ENCODE data around the gene ZNF22. TPM values are rescaled to one million over a fixed set of nuclear protein-coding genes. Genes with fewer than 3 reads are reported as not detected.
"Not testable (repeated sequence)": the region's sequence is repeated elsewhere in the genome, so short reads cannot be mapped to it uniquely, and the experiment has no call there.

ZNF22 gene
- total RNA-seq, 2 donors from 2014 or later, result 34.8 to 44.0 TPM

- Mint-ChIP-seq H3K4me1 (ENCODE audit: low read depth) (peaks cover 14% of the 10 kb centered on the region), H3K36me3 (ENCODE audit: insufficient read depth in 2 of 2) (peaks cover 11 to 32% of the 10 kb centered on the region in 2 donors), H3K27me3 (ENCODE audit: low read depth) (no peaks in the 10 kb centered on the region), H3K4me3 (no peak overlapping the region), H3K27ac (no peak overlapping the region), H3K9me3 (peaks cover 3 to 5% of the 10 kb centered on the region in 2 donors)
- ATAC-seq (replicated peaks in 1 of 2) (no peak), DNase-seq (no peak)
These were observed 5.7 kb downstream of the ZNF22 start for GRCh38 chr10:45006276-45007030.

- ATAC-seq (replicated peaks in 1 of 2) (peak; percentile 59 to 71), DNase-seq (peak in 1 of 2 donors; percentile 29)
- H3K27me3 Mint-ChIP-seq (ENCODE audit: low read depth), result no peaks in the 10 kb centered on the region
- H3K27ac Mint-ChIP-seq, result no peak overlapping the region
- peaks cover 3 to 5% of the 10 kb centered on the region in 2 donors for H3K9me3 Mint-ChIP-seq
- H3K36me3 Mint-ChIP-seq (ENCODE audit: insufficient read depth in 2 of 2), result peaks cover 7 to 17% of the 10 kb centered on the region in 2 donors
- no peaks in the 10 kb centered on the region for H3K4me1 Mint-ChIP-seq (ENCODE audit: low read depth)
- no peak overlapping the region for H3K4me3 Mint-ChIP-seq
These were observed 7.9 kb downstream of the ZNF22 start for GRCh38 chr10:45008524-45009161.

GRCh38 chr10:45014557-45014956 is 13.8 kb downstream of the ZNF22 start:
- ATAC-seq (replicated peaks in 1 of 2); H3K4me1 Mint-ChIP-seq (ENCODE audit: low read depth); H3K4me3 Mint-ChIP-seq; H3K36me3 Mint-ChIP-seq (ENCODE audit: insufficient read depth in 2 of 2); H3K27ac Mint-ChIP-seq; H3K27me3 Mint-ChIP-seq (ENCODE audit: low read depth); DNase-seq; H3K9me3 Mint-ChIP-seq: not testable (repeated sequence)

- Mint-ChIP-seq H3K27me3 (ENCODE audit: low read depth) (no peaks in the 10 kb centered on the region), H3K9me3 (no peaks in the 10 kb centered on the region), H3K4me3 (no peak overlapping the region), H3K4me1 (ENCODE audit: low read depth) (no peaks in the 10 kb centered on the region), H3K36me3 (ENCODE audit: insufficient read depth in 2 of 2) (no peaks in the 10 kb centered on the region), H3K27ac (no peak overlapping the region)
- ATAC-seq (replicated peaks in 1 of 2) (no peak), DNase-seq (no peak)
These were observed 14.9 kb downstream of the ZNF22 start for GRCh38 chr10:45015590-45015989.

- peaks cover 1 to 2% of the 10 kb centered on the region in 2 donors for H3K36me3 Mint-ChIP-seq (ENCODE audit: insufficient read depth in 2 of 2)
- no peak for DNase-seq
- peak overlapping the region; percentile 12 for H3K27ac Mint-ChIP-seq
- no peaks in the 10 kb centered on the region for H3K27me3 Mint-ChIP-seq (ENCODE audit: low read depth)
- ATAC-seq (replicated peaks in 1 of 2), result no peak
- no peaks in the 10 kb centered on the region for H3K4me1 Mint-ChIP-seq (ENCODE audit: low read depth)
- H3K4me3 Mint-ChIP-seq, result no peak overlapping the region
- H3K9me3 Mint-ChIP-seq, result peaks cover 2 to 3% of the 10 kb centered on the region in 2 donors
These were observed 22.7 kb downstream of the ZNF22 start for GRCh38 chr10:45023426-45023825.

GRCh38 chr10:45034301-45034700 is 33.6 kb downstream of the ZNF22 start:
- no peak overlapping the region for H3K27ac Mint-ChIP-seq
- H3K27me3 Mint-ChIP-seq (ENCODE audit: low read depth), result no peaks in the 10 kb centered on the region
- peaks cover 7 to 8% of the 10 kb centered on the region in 2 donors for H3K9me3 Mint-ChIP-seq
- H3K36me3 Mint-ChIP-seq (ENCODE audit: insufficient read depth in 2 of 2), result peaks cover 7 to 9% of the 10 kb centered on the region in 2 donors
- H3K4me1 Mint-ChIP-seq (ENCODE audit: low read depth), result no peaks in the 10 kb centered on the region
- no peak overlapping the region for H3K4me3 Mint-ChIP-seq
- ATAC-seq (replicated peaks in 1 of 2) (no peak), DNase-seq (no peak)

- Mint-ChIP-seq H3K4me3 (no peak overlapping the region), H3K36me3 (ENCODE audit: insufficient read depth in 2 of 2) (peaks cover 4 to 5% of the 10 kb centered on the region in 2 donors), H3K4me1 (ENCODE audit: low read depth) (no peaks in the 10 kb centered on the region), H3K9me3 (peaks cover 4 to 7% of the 10 kb centered on the region in 2 donors), H3K27ac (no peak overlapping the region), H3K27me3 (ENCODE audit: low read depth) (no peaks in the 10 kb centered on the region)
- DNase-seq (no peak), ATAC-seq (replicated peaks in 1 of 2) (no peak)
These were observed 35.0 kb downstream of the ZNF22 start for GRCh38 chr10:45035673-45036072.

- Mint-ChIP-seq H3K4me3 (no peak overlapping the region), H3K27me3 (ENCODE audit: low read depth) (no peaks in the 10 kb centered on the region), H3K9me3 (no peaks in the 10 kb centered on the region), H3K4me1 (ENCODE audit: low read depth) (no peaks in the 10 kb centered on the region), H3K36me3 (ENCODE audit: insufficient read depth in 2 of 2) (no peaks in the 10 kb centered on the region), H3K27ac (no peak overlapping the region)
- no peak for ATAC-seq (replicated peaks in 1 of 2)
- no peak for DNase-seq
These were observed 40.3 kb downstream of the ZNF22 start for GRCh38 chr10:45040921-45041542.

GRCh38 chr10:45044290-45044689 is 43.6 kb downstream of the ZNF22 start:
- H3K27ac Mint-ChIP-seq, result no peak overlapping the region
- H3K4me3 Mint-ChIP-seq, result no peak overlapping the region
- H3K4me1 Mint-ChIP-seq (ENCODE audit: low read depth), result no peaks in the 10 kb centered on the region
- H3K9me3 Mint-ChIP-seq, result peaks cover 0 to 1% of the 10 kb centered on the region in 2 donors
- H3K36me3 Mint-ChIP-seq (ENCODE audit: insufficient read depth in 2 of 2), result no peaks in the 10 kb centered on the region
- DNase-seq (no peak), ATAC-seq (replicated peaks in 1 of 2) (no peak)
- no peaks in the 10 kb centered on the region for H3K27me3 Mint-ChIP-seq (ENCODE audit: low read depth)

- Mint-ChIP-seq H3K9me3 (peaks cover 4 to 5% of the 10 kb centered on the region in 2 donors), H3K4me3 (no peak overlapping the region), H3K27me3 (ENCODE audit: low read depth) (peaks cover 23% of the 10 kb centered on the region), H3K4me1 (ENCODE audit: low read depth) (no peaks in the 10 kb centered on the region), H3K36me3 (ENCODE audit: insufficient read depth in 2 of 2) (peaks cover 0 to 2% of the 10 kb centered on the region in 2 donors), H3K27ac (no peak overlapping the region)
- ATAC-seq (replicated peaks in 1 of 2) (no peak), DNase-seq (no peak)
These were observed 50.0 kb downstream of the ZNF22 start for GRCh38 chr10:45050551-45051235.

- Mint-ChIP-seq H3K27me3 (ENCODE audit: low read depth) (peaks cover 27% of the 10 kb centered on the region), H3K4me1 (ENCODE audit: low read depth) (no peaks in the 10 kb centered on the region), H3K4me3 (no peak overlapping the region), H3K9me3 (peaks cover 4 to 5% of the 10 kb centered on the region in 2 donors), H3K36me3 (ENCODE audit: insufficient read depth in 2 of 2) (peaks cover 0 to 2% of the 10 kb centered on the region in 2 donors), H3K27ac (no peak overlapping the region)
- DNase-seq (no peak), ATAC-seq (replicated peaks in 1 of 2) (no peak)
These were observed 52.0 kb downstream of the ZNF22 start for GRCh38 chr10:45052700-45053099.

GRCh38 chr10:45053569-45054100 is 52.9 kb downstream of the ZNF22 start:
- ATAC-seq (replicated peaks in 1 of 2), result no peak
- H3K27me3 Mint-ChIP-seq (ENCODE audit: low read depth), result peaks cover 27% of the 10 kb centered on the region
- H3K4me3 Mint-ChIP-seq, result no peak overlapping the region

More at GRCh38 chr10:45053569-45054100, 52.9 kb downstream of the ZNF22 start:
- Mint-ChIP-seq H3K36me3 (ENCODE audit: insufficient read depth in 2 of 2) (peaks cover 0 to 2% of the 10 kb centered on the region in 2 donors), H3K27ac (no peak overlapping the region), H3K9me3 (peaks cover 4 to 5% of the 10 kb centered on the region in 2 donors), H3K4me1 (ENCODE audit: low read depth) (peaks cover 3% of the 10 kb centered on the region)
- DNase-seq, result no peak

All from activated T-cell treated with anti-CD3 and anti-CD28 coated beads, Interleukin-2, amount 50 U/mL, for 72 hours (primary cell).